Ishikawa (cell line): ENCODE results near the gene POU3F1.

ENCODE experiments used
- CEBPB ChIP-seq: IDR thresholded peaks from 2 replicates; pipeline ENCODE4 v1.6.1; 2012
- CREB1 ChIP-seq: IDR thresholded peaks from 2 replicates; pipeline ENCODE4 v1.6.1; 2012; ENCODE audit warnings: low read depth
- EGR1 ChIP-seq: IDR thresholded peaks from 2 replicates; pipeline ENCODE4 v1.6.1; 2012
- EP300 ChIP-seq: IDR thresholded peaks from 2 replicates; pipeline ENCODE4 v1.6.1; 2012; ENCODE audit warnings: borderline replicate concordance
- MAX ChIP-seq: IDR thresholded peaks from 2 replicates; pipeline ENCODE4 v1.6.1; 2012
- RAD21 ChIP-seq: IDR thresholded peaks from 2 replicates; pipeline ENCODE4 v1.6.1; 2012; ENCODE audit warnings: low read depth
- REST ChIP-seq: IDR thresholded peaks from 2 replicates; pipeline ENCODE4 v1.6.1; 2012; ENCODE audit warnings: low read depth, mild to moderate bottlenecking
- TAF1 ChIP-seq: IDR thresholded peaks from 2 replicates; pipeline ENCODE4 v1.6.1; 2012; ENCODE audit warnings: low read depth, mild to moderate bottlenecking
- TCF12 ChIP-seq: IDR thresholded peaks from 2 replicates; pipeline ENCODE4 v1.6.1; 2012; ENCODE audit warnings: low read depth
- TEAD4 ChIP-seq: IDR thresholded peaks from 2 replicates; pipeline ENCODE4 v1.6.1; 2012
- USF1 ChIP-seq: IDR thresholded peaks from 2 replicates; pipeline ENCODE4 v1.6.1; 2012
- YY1 ChIP-seq: IDR thresholded peaks from 2 replicates; pipeline ENCODE4 v1.6.1; 2012; ENCODE audit warnings: low read depth
- ZBTB7A ChIP-seq: IDR thresholded peaks from 2 replicates; pipeline ENCODE4 v1.6.1; 2012; ENCODE audit warnings: low read depth

GRCh38 chr1:38014724-38015424 is 31.7 kb downstream of the POU3F1 start:
- TF ChIP-seq EP300: no peak
- no peak for TF ChIP-seq TAF1
- no peak for TF ChIP-seq TCF12
- no peak for TF ChIP-seq MAX
- TF ChIP-seq EGR1: no peak
- no peak for TF ChIP-seq CEBPB
- TF ChIP-seq USF1: no peak
- TF ChIP-seq REST: no peak
- TF ChIP-seq RAD21: no peak
- TF ChIP-seq CREB1: no peak
- TF ChIP-seq TEAD4: no peak
- no peak for TF ChIP-seq YY1
- TF ChIP-seq ZBTB7A: no peak
